ENCODE data around the gene FCHO1. TPM values are rescaled to one million over a fixed set of nuclear protein-coding genes. Genes with fewer than 3 reads are reported as not detected.
"Not testable (repeated sequence)": the region's sequence is repeated elsewhere in the genome, so short reads cannot be mapped to it uniquely, and the experiment has no call there.

The FCHO1 gene
- total RNA-seq, 2 experiments from 2014 or later, result 36.9 to 38.3 TPM

- POLR2A ChIA-PET, result interaction anchor here (0.7 to 0.9 kb wide), 2 partner anchors 13 to 24 kb away, joined by 3 read pairs; partner anchors contain the start of gene FCHO1
- intact Hi-C loops (cut with micrococcal nuclease), result no loop called here
- DNase-seq, result peak; percentile 62
- peak; percentile 55 for TF ChIP-seq CTCF (IDR thresholded peaks at IDR 0.05)
- Mint-ChIP-seq H3K36me3 (ENCODE audit: low read depth) (peaks cover 34% of the 10 kb centered on the region), H3K4me3 (no peak overlapping the region), H3K27ac (no peak overlapping the region), H3K27me3 (no peaks in the 10 kb centered on the region), H3K4me1 (ENCODE audit: low read depth) (peaks cover 29% of the 10 kb centered on the region), H3K9me3 (no peaks in the 10 kb centered on the region)
- CTCF ChIA-PET, result interaction anchor here (0.7 to 2.7 kb wide), 14 partner anchors 9 to 278 kb away, joined by 3 to 15 read pairs (median 4); no protein-coding TSS in a partner anchor
- ATAC-seq, result no peak
Observed at GRCh38 chr19:17775245-17775927, 24.1 kb downstream of the FCHO1 start.

- Mint-ChIP-seq H3K27me3 (no peaks in the 10 kb centered on the region), H3K36me3 (ENCODE audit: low read depth) (peaks cover 32% of the 10 kb centered on the region), H3K4me1 (ENCODE audit: low read depth) (peaks cover 29% of the 10 kb centered on the region), H3K4me3 (no peak overlapping the region), H3K9me3 (no peaks in the 10 kb centered on the region), H3K27ac (peak overlapping the region; percentile 81)
- peak; percentile 54 for ATAC-seq
- DNase-seq, result peak; percentile 48
- ChIA-PET POLR2A (interaction anchor here (0.7 kb wide), 2 partner anchors 25 to 124 kb away, joined by 3 read pairs; partner anchors contain the start of gene FCHO1), CTCF (interaction anchor here (1.5 to 2.7 kb wide), 4 partner anchors 10 to 71 kb away, joined by 3 to 15 read pairs (median 8); no protein-coding TSS in a partner anchor)
- TF ChIP-seq CTCF (IDR thresholded peaks at IDR 0.05), result no peak
- intact Hi-C loops (cut with micrococcal nuclease), result no loop called here
Observed at GRCh38 chr19:17775991-17776803, 24.9 kb downstream of the FCHO1 start.

GRCh38 chr19:17777840-17778239, 26.6 kb downstream of the FCHO1 start:
- H3K9me3 Mint-ChIP-seq; H3K27me3 Mint-ChIP-seq; H3K4me3 Mint-ChIP-seq; ATAC-seq; intact Hi-C loops (cut with micrococcal nuclease); DNase-seq; H3K27ac Mint-ChIP-seq: not testable (repeated sequence)
- H3K36me3 Mint-ChIP-seq (ENCODE audit: low read depth), result peaks cover 31% of the 10 kb centered on the region
- CTCF ChIA-PET, result interaction anchor here (2.7 kb wide), 1 partner anchor 73 kb away, joined by 15 read pairs; no protein-coding TSS in a partner anchor
- POLR2A ChIA-PET, result interaction anchor here (1.5 kb wide), 1 partner anchor 155 kb away, joined by 3 read pairs; the partner anchor contains the start of gene CCDC124
- H3K4me1 Mint-ChIP-seq (ENCODE audit: low read depth), result peaks cover 29% of the 10 kb centered on the region

GRCh38 chr19:17778251-17778967, 27.1 kb downstream of the FCHO1 start:
- ChIA-PET POLR2A (interaction anchor here (1.5 kb wide), 1 partner anchor 154 kb away, joined by 3 read pairs; the partner anchor contains the start of gene CCDC124), CTCF (no interaction called here)
- H3K9me3 Mint-ChIP-seq, result no peaks in the 10 kb centered on the region
- no peak for TF ChIP-seq CTCF (IDR thresholded peaks at IDR 0.05)
- no peaks in the 10 kb centered on the region for H3K27me3 Mint-ChIP-seq
- H3K27ac Mint-ChIP-seq, result no peak overlapping the region
- ATAC-seq (peak; percentile 68), DNase-seq (peak; percentile 75)
- H3K36me3 Mint-ChIP-seq (ENCODE audit: low read depth), result peaks cover 30% of the 10 kb centered on the region
- H3K4me1 Mint-ChIP-seq (ENCODE audit: low read depth), result peaks cover 29% of the 10 kb centered on the region
- intact Hi-C loops (cut with micrococcal nuclease), result no loop called here
- no peak overlapping the region for H3K4me3 Mint-ChIP-seq

All from activated CD8-positive, alpha-beta T cell treated with anti-CD3 and anti-CD28 coated beads for 36 hours (primary cell).